RPMI8226 (cell line): ENCODE measurements around the gene PIEZO2.
"Not testable (repeated sequence)": the region's sequence is repeated elsewhere in the genome, so short reads cannot be mapped to it uniquely, and the experiment has no call there.

ENCODE experiments used
- DNase-seq: peaks from one replicate; pipeline ENCODE4 v3.0.0-alpha.2; 2015

The PIEZO2 gene

DNA sequence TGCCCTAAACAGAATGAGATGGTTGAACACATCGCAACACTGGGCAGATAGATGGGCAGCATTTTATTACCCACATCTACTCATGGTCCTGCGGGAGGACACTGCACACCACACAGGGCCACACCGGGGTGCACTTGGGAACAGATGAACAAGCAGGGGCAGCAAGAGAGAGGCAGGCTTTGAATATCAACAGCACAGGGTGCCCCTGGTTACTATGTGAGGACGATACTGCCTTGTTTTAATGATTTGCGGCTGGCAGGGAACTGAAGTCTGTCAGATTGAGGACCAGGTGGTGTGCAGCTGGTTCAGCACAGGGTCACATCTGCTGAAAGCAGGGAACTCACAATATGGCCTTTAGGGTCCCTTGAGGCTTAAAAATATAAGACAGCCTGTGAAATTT is 195.7 kb downstream of the PIEZO2 start:
- DNase-seq = peak; percentile 81

DNA sequence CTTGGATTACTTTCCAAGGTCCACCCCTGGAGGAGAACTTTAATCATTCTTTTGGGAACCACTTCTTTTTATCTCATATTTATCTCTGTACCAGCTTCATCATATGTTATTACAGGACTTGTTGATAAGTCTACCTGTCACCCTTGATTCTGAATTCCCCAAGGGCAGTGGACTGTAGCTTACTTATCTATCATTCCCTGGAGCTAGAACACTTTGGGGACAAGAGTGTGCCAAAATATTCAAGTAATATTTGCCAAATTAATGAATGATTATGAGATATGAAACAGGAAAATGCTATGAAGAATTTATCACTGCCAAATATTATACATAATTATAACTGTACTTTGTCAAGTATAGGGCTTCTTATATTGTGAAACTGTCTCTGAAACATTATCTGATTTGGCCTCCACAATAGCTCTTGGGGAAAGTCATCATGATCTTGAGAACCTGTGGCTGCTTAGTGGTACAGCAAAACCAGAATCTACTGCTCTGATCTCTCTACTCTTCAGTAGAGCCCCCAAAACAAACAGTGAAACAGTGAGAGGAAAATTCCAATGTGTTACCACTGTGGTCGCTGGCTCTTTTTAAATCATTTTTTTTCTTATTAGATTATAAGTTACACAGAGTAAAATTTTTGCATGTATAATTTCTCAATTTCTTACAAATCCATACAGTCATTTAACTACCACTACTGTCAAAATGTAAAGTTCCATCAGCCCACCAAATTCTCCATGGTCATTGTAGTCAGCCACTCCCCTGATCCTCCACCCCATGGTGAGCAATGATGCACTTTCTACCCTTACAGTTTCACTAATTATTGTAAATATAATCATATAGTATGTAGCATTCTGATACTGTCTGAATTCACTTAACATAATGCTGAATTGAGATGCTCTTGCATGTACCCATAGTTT is 197.5 kb downstream of the PIEZO2 start:
- DNase-seq = no peak

DNA sequence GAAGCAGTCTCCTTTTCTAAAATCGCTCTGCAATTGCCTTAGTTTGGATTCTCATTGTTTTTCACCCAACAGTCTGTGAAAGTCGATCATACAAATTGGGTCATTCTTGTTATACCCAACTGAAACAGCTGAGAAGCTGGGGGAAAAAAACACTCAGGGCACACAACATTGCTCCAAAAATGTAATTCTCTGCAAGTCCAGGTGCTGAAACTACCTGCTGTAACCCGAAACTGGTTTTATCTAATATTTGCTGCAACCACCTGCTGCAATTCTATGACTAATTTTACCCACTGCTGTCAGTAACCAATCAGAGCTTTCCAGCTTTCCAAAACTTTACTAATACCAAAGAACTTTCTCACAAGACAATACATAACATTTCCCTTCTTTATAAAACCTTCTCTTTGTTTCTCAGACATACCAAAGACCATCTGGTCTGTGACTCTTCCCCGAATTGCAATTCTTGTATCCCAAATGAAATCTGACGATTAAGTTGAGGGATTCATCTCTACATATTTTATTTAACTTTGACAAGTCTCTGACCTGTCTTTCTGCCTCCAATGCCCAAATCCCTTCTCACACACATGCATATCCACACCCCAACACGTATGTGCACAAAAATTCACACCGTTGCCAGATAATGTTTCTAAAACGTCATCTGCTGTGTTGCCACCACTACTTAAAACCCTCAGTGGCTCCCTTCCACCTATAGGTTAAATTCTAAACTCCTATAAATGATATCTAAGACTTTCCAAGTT is 198.3 kb downstream of the PIEZO2 start:
- DNase-seq = peak; percentile 73

DNA sequence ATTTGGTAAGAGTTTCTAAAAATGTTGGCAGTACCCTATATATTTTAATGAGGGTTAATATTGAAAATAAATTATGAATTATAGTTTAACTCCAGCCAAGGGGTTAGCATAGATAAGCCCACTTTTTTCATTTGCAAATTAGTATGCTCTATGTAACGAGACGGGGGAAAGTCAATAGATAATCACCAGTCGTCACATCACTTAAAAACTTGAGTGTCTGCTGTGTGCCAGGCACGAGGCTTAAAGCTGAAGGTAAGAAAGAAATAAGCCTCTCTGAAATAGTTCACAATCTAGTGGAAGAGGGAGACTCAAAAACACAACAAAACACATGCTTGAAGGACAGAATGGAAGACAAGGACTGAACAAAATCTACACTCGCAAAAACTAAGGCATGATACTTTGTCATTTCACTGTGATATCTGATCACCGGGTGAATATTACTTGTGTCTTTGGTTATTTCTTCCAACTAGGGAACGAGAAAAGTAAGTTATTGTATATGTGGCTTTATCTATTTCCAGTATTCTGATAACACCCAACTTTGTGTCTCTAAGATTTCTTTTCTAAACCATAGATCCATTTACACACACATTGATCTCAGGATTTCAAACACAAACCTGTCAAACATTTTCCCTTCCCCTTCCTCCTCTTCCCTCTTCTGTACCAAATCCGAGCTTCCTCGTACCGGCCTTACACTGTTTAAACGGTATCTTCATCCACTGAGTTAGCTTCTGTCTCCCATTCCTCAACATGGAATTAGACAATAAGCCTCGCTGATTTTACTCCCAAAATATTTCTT is 199.1 kb downstream of the PIEZO2 start:
- DNase-seq = no peak

DNA sequence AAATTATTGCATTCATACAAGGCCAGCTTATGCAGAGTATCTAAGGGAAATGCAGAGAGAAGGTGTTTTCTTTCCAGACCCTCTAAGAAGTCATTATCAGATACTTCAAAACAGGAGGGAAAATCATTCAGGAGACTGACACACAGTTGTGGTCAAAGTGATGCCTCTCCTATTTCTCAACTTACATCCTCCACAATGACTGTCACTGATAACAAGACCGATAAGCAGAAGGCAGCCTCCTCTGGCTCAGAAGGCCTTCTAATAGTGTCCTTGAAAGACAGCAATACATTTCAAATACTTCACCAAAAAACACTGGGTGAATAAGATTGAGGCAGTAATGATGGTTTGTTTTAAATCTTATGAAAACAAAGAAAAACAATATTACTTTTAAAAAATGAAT is 199.7 kb downstream of the PIEZO2 start:
- no peak for DNase-seq

DNA sequence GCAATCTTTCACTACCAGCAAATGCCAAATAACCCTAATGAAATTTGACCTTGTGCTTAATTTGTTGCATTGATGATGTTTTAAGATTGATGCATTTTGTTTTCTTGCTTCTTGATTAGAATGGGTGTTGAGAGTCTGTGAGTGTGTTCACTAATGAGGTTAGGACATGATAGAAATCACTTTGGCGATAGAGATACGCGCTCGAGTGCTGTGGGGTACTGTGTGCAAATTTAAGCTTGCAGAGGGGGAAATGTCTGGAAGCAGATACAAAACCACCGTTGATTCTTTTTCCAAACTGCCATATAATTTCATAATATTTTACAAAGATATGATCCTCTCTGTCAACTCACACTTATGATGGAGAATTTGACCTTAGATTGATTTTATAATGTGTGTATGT is 200.9 kb downstream of the PIEZO2 start:
- no peak for DNase-seq

DNA sequence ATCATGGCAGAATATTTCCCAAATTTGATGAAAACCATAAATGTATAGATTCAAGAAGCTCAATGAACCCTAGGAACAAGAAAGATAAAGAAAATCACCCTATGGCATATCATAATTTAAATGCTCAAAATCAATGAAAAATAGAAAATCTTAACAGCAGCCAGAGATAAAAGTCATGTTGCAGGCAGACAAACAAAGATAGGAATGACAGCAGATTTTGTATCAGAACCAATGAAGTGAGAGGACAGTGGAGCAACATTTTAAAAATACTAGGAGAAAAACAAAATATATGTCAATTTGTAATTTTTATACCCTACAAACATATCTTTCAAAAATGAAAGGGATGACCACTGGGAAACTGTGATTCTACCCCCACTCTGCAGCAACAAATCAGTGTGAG is 203.3 kb downstream of the PIEZO2 start:
- DNase-seq = no peak

DNA sequence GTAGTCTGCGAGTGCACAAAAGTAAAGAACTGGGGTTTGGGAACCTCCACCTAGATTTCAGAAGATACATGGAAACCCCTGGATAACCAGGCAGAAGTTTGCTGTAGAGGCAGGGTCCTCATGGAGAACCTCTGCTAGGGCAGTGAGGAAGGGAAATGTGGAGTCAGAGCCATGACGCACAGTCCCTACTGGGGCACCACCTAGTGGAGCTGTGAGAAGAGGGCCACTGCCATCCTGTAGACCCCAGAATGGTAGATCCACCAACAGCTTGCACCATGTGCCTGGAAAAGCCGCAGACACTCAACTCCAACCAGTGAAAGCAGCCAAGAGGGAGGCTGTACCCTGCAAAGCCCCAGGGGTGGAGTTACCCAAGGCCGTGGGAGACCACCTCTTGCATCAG is 206.4 kb downstream of the PIEZO2 start:
- DNase-seq = no peak

DNA sequence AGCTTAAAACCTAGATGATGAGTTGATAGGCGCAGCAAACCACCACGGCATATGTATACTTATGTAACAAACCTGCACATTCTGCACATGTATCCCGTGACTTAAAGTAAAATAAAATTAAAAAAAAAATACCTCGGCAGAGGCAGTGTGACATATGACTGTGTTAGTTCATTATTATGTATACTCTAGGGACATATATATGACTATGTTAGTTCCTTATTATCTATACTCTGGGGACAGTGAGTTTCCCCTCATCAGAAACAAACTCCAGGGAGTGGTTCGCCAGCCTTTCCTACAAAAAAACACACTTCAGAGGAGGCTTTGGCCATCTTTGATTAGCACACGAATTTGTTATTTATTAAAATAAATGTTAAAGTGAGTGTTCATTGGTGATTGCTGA is 209.5 kb downstream of the PIEZO2 start:
- DNase-seq = no peak

DNA sequence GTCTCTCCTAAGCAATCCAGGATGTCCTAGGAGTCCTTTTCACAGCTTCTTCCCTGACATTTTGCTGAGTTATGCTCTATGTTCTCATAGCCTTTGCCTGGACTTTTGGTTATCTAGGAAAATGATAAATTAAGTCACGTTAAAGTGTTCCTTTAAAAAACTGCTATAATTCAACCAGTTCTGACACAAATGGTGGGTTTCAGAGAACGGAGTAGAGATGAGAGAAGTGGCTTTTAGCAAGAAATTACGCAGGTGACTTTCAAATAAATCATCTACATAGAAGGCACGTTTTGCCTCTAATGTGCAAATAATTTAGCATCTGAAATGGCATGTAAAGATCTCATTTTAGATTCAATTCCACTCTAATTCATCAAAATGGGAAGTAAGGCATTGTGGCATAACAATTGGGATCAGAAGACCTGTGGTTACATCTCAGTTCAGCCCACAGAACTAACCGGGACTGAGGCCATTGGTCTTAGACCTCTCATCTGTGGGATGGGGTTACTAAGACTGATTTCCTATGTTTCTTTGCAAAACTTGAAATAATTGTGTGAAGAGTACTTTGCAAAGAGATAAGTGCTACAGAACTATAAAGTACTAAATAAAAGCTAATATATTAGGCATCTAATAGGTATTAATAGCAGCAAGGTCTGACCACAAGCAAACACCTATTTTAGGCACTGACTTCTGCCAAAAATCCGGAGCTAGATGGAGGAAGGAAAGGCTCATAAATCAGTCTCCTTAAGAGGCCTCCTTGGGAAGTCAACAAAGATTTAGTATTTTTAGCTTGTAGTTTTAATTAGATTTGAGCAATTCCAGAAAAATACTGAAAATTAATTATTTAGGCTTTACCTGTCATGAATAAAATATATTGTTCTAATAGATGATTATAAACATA is 211.4 kb downstream of the PIEZO2 start:
- DNase-seq = no peak

DNA sequence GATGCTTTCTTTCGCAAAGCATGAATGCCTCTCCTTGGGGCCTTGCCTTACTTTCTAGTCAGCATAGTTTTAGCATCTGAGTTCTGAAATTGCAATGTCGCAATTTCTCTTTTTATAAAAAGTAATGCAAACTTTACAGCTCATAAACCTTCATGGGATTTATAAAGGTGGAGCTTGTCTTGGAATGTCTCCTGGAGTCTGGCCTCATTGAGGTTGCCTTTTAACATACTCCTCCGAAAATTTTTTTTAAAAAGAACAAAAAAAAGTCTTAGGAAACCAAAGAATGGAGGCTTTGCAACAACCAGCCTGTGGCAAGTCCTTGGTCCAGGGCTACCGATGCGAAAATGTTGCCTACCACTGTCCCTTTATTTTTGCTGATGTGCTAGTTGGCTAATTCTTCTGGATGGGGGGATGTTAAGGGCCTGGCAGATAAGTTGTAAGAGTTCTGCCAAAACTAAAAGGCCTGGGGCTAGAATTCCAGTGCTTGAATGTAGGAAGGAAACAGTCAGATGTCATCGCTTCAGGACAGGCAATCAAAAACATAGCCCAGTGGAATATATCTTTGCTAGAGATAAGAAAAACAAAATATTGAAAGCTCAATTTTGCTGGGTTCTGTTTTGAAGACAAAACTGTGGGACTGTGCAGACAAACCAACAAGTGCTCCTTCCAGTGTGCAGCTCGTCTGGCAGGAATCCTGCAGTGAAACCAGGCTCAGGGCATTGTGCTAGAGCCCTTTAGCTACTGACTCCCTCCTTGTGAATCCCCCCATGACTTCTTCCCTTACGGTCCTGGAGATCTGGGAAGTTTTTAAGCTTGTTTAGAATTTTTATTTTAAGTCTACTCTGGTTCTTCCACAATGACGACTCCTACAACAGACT is 213.0 kb downstream of the PIEZO2 start:
- no peak for DNase-seq

DNA sequence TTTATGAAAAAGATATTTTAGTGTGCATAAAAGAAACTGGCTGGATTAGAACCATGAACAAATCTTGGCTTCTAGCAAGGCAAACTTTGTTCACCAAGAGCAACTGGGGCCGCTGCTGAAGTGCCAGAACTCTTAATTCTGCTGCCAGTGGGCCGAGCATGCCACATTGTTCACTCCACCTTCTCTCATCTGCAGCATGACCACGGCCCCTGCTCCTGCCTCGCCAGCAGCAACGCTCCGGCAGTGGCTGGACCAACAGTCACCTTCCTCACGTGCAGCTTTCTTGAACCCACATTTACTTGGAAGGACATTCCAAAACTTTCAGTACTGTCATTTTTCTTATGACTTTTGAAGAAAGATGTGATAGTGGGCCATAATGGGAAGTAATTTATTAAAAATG is 213.8 kb downstream of the PIEZO2 start:
- no peak for DNase-seq

DNA sequence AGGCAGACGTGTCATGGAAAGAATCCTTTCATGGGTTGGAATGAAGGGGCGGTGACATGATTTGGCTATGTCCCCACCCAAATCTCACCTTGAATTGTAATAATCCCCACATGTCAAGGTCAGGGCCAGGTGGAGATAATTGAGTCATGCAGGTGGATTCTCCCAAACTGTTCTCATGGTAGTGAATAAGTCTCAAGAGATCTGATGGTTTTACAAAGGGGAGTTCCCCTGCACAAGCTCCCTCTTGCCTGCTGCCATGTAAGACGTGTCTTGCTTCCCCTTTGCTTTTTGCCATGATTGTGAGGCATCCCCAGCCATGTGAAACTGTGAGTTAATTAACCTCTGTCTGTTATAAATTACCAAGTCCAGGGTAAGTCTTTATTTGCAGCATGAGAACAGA is 215.7 kb downstream of the PIEZO2 start:
- DNase-seq = not testable (repeated sequence)

DNA sequence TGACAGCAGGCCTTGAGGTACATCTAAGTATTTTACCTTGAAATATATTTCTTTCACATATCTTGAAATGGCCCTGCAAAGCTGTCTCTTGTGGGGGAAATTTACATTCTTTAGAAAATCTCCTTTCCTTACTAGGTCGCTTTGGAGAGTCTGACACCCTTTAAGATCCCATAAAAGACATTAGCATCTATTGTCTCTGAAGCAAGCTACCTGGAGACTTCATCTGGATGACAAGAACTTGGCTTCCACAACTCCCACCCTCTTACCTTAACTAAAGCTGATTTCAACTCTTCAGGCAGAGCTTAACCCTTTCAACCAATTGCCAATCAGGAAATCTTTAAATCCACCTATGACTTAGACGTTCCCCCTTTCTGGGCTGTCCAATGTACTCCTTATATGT is 219.3 kb downstream of the PIEZO2 start:
- no peak for DNase-seq

DNA sequence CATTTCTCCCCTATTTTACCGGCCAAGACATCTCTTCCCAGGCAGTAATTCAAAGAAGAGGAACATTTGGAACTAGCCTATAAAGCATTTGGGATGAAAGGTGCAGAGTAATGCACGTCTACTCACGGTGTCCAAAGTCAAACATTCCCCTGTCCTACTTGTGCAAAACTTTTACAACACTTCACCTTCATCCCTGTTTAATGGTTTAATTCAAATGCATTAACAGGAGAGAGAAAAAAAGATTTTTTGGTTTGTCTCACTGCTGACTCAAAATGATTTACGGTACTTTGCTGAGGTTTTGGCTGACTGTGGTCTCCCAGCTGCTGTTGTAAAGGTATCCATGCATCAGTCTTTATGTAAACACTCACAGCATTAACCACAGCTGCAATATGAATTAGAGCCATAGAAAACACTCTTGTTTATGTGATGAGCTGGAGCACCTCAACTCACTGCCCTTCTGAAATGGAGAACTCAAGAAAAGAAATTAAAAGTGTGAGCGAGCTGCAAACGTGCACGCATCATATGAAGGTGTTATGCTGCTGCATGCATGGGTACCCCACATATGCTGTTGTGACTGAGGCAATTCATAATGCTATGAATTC is 220.5 kb downstream of the PIEZO2 start:
- DNase-seq = peak; percentile 61

DNA sequence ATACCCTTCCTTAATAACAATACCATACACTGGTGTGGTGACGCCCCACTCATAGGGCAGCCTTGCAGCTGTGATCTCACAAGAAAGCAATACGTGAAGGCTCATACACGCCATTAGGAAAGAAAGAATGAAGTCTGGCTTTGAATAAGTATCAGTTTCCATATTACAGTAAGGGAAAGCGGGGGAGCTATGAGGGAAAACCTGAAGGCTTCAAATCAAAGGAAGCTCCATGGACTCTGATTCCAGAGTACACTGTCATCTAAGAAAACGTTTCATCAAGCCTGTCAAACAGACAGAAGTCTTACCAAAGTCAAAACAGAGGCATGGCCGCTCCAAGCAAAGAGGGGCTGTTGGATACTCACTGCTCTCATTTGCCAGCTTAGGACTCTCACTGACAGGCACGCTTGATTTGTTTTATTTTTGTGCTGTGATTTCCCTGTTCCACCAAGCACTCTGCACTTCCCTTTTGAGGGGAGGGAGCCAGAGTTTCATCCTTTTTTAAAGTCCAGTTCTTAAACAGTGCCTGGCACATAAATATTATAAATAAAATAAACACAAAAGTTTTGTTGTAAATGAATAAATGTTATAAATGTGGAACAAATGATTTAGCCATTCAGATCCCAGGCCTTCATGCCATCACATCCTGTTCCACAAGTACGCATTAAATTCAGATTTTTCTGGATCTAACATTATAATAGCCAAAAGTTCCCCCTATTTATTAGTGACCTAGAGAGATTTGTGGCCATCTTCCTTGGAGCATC is 221.2 kb downstream of the PIEZO2 start:
- no peak for DNase-seq

DNA sequence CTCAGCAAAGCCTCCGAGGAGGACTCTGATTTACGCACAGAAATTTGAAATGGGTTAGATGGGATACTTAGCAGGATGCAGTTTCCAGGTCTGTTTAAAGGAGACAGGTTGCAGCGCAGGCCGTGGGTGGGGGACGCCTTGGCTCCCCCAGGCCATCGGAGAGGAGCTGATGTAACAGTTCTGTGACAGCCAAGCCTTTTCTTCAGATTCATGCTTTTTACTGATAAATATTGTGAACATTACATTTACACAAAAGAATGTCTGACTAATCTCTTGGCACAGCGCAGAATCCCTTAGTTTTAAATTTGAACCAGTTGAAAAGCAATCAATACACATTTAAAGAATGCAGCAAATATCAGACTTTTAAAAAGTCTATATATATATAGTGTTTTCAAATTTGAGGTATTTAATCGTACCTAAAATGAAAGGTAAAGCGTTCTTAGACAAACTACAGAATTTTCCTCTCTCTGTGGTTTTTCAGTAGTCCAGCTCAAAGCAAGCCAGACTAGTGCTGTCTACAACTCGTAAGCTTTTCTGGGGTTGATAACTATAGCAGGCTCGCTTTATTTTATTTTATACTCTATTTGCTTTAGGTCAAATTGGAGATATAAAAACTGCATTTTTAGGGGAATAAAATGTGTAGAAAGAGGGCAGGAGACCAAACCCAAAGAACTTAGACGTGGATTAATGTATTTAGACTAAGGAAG is 221.9 kb downstream of the PIEZO2 start:
- no peak for DNase-seq

DNA sequence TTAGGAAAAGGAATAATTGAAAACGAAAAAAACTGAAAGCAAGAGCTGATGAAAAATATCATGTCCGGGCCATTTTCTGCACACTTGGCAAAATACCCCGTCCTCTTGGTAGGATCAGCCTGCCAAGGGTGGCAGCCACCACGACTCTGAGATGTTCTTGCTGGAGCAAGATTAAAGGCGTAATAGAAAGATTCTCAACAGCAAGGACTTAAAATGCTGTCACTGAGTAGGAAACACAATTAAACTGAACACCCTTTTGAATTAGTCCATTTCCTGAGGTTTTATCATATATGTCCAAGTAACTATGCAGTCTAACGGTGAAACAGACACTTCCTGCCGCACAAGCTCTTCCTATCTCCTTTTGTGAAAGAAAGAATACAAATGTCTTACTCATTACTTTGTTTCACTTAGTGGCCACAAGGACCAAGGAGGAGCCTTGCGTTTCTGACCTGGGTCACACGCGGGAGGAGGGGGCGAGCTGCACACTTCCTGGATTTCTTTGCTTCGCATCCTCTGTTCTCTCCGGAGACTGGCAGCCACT is 222.7 kb downstream of the PIEZO2 start:
- peak; percentile 61 for DNase-seq

DNA sequence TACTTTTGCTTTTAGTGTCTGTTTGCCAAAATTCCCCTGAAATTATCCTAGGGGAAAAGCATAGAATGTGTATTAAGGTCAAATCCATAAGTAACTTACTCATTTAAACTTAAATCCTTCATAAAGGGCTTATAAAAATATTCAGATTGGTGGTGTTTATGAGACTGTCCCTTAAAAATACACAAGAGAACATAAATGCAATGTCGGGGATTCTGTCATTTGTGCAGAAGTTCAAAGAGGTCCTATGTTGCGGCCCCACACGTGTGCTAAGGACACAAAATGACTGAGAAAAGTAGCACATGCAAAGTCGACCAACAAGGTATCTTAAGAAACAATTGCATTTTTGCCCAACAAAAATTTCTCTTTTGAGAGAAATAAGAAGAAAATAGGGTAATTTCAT is 225.1 kb downstream of the PIEZO2 start:
- no peak for DNase-seq
